CD14-positive monocyte (primary cell): ENCODE data around the gene UROD. TPM values are rescaled to one million over a fixed set of nuclear protein-coding genes. Genes with fewer than 3 reads are reported as not detected.

Experiments
- DNase-seq, 3 donors: peaks; one replicate each; pipeline ENCODE4 v3.0.0-alpha.2; 2011 to 2022
- H2AFZ ChIP-seq: 2 replicates; pipeline ENCODE4 v1.6.0; 2012; ENCODE audit warnings: mild to moderate bottlenecking, low read depth, low read length, inconsistent platforms; ENCODE audit not compliant: insufficient read depth, poor library complexity, severe bottlenecking
- H3K27ac ChIP-seq, 2 donors: 1 replicate in 1 of 2; 2 replicates in 1 of 2; pipeline ENCODE4 v1.5.1; 2012 to 2013; ENCODE audit warnings: low read length in 2 of 2, control low read depth in 1 of 2, inconsistent platforms in 1 of 2, low read depth in 1 of 2, mild to moderate bottlenecking in 1 of 2
- H3K27me3 ChIP-seq, 2 donors: one replicate each; pipeline versions ENCODE4 v1.6.0 to v1.6.1; 2011 to 2013; ENCODE audit warnings: low read length in 2 of 2; ENCODE audit not compliant: control insufficient read depth in 2 of 2, insufficient read depth in 2 of 2
- H3K36me3 ChIP-seq, 2 donors: replicated peaks in 1 of 2; 1 replicate in 1 of 2; 2 replicates in 1 of 2; pipeline versions ENCODE4 v1.5.1 to v1.6.1; 2012 to 2013; ENCODE audit warnings: low read length in 2 of 2, control low read depth in 1 of 2, inconsistent platforms in 1 of 2, mild to moderate bottlenecking in 1 of 2; ENCODE audit not compliant: insufficient read depth in 2 of 2, control insufficient read depth in 1 of 2
- H3K4me1 ChIP-seq, 2 donors: 1 replicate in 1 of 2; 2 replicates in 1 of 2; pipeline versions ENCODE4 v1.5.1 to v1.6.1; 2012 to 2013; ENCODE audit warnings: low read length in 2 of 2, control low read depth in 1 of 2, inconsistent platforms in 1 of 2, mild to moderate bottlenecking in 1 of 2, moderate library complexity in 1 of 2; ENCODE audit not compliant: insufficient read depth in 2 of 2, control insufficient read depth in 1 of 2
- H3K4me2 ChIP-seq: replicated peaks from 2 replicates; pipeline ENCODE3; 2012; ENCODE audit warnings: low read length, moderate library complexity, mild to moderate bottlenecking; ENCODE audit not compliant: poor library complexity, severe bottlenecking; ENCODE audit errors: extremely low read depth
- H3K4me3 ChIP-seq, 3 experiments: fragments of 200-600 bp in 1 of 3; sonication (generic) in 1 of 3; replicated peaks in 1 of 3; 1 replicate in 2 of 3; 2 replicates in 1 of 3; pipeline ENCODE4 v1.5.1; 2011 to 2013; ENCODE audit warnings: low read length in 3 of 3, mild to moderate bottlenecking in 3 of 3, control low read depth in 2 of 3, low read depth in 2 of 3, inconsistent platforms in 1 of 3, moderate library complexity in 1 of 3
- H3K79me2 ChIP-seq: 2 replicates; pipeline ENCODE4 v1.6.0; 2012; ENCODE audit warnings: mild to moderate bottlenecking, control low read depth, inconsistent platforms, low read length, moderate library complexity; ENCODE audit not compliant: insufficient read depth
- H3K9ac ChIP-seq: 2 replicates; pipeline ENCODE4 v1.6.0; 2017; ENCODE audit warnings: low read length, mild to moderate bottlenecking; ENCODE audit not compliant: insufficient read depth, poor library complexity, severe bottlenecking
- H3K9me3 ChIP-seq, 2 donors: replicated peaks in 1 of 2; 1 replicate in 1 of 2; 2 replicates in 1 of 2; pipeline versions ENCODE4 v1.5.1 to v1.6.1; 2012 to 2013; ENCODE audit warnings: low read length in 2 of 2, control low read depth in 1 of 2; ENCODE audit not compliant: control insufficient read depth in 1 of 2, insufficient read depth in 1 of 2
- H4K20me1 ChIP-seq: 2 replicates; pipeline ENCODE4 v1.6.0; 2012; ENCODE audit warnings: mild to moderate bottlenecking, low read length, control low read depth, moderate library complexity; ENCODE audit not compliant: insufficient read depth
- H3K27ac Mint-ChIP-seq, 7 donors: one replicate each; pipeline ENCODE4 v1.8.0; 2020; ENCODE audit warnings: mild to moderate bottlenecking in 7 of 7, mixed read lengths in 7 of 7, moderate library complexity in 6 of 7, inconsistent platforms in 2 of 7
- H3K27me3 Mint-ChIP-seq, 3 donors: one replicate each; pipeline ENCODE4 v1.8.0; 2021 to 2022; ENCODE audit warnings: low read depth in 3 of 3, mild to moderate bottlenecking in 3 of 3, mixed read lengths in 3 of 3, moderate library complexity in 3 of 3, inconsistent platforms in 1 of 3
- H3K36me3 Mint-ChIP-seq, 2 donors: one replicate each; pipeline ENCODE4 v1.8.0; 2020; ENCODE audit warnings: mixed read lengths in 2 of 2, inconsistent platforms in 1 of 2, mild to moderate bottlenecking in 1 of 2
- H3K4me1 Mint-ChIP-seq: one replicate; pipeline ENCODE4 v1.8.0; 2020; ENCODE audit warnings: mild to moderate bottlenecking, mixed read lengths
- H3K4me3 Mint-ChIP-seq, 2 donors: one replicate each; pipeline ENCODE4 v1.8.0; 2020; ENCODE audit warnings: mild to moderate bottlenecking in 2 of 2, mixed read lengths in 2 of 2, moderate library complexity in 1 of 2
- H3K9me3 Mint-ChIP-seq, 7 donors: one replicate each; pipeline ENCODE4 v1.8.0; 2020 to 2022; ENCODE audit warnings: mixed read lengths in 7 of 7, mild to moderate bottlenecking in 6 of 7, moderate library complexity in 6 of 7, inconsistent platforms in 2 of 7
- CTCF ChIP-seq: fragments of 200-600 bp; IDR thresholded peaks from one replicate; pipeline ENCODE4 v1.8.0; 2022; ENCODE audit warnings: antibody characterized with exemption, mild to moderate bottlenecking
- WGBS: methylation state at CpG from one replicate; pipeline ENCODE4 v1.1.5; 2013; ENCODE audit warnings: missing lambda C conversion rate; ENCODE audit not compliant: insufficient coverage; 5-methylcytosine and 5-hydroxymethylcytosine counted together
- intact Hi-C, 2 donors: fragments of 100-400 bp; cut with micrococcal nuclease; formaldehyde crosslinking; loops; one replicate each; pipeline versions ENCODE4 v1.15.0 to v1.15.1; 2023
- polyA plus RNA-seq, 3 donors: library from polyadenylated mRNA; depleted of rRNA in 1 of 3; unstranded in 2 of 3; stranded (reverse) in 1 of 3; fragments of 300-500 nt in 2 of 3; fragments of >200 nt in 1 of 3; fragmentation: Illumina TruSeq in 2 of 3; gene quantifications; 1 replicate in 2 of 3; 2 replicates in 1 of 3; pipeline ENCODE4 v1.2.3, GENCODE V29; 2012 to 2021

UROD gene
- polyA plus RNA-seq, 3 donors = 98.2 to 115 (median 108) TPM

GRCh38 chr1:45035631-45036301 is 23.7 kb downstream of the UROD start:
- H3K36me3 Mint-ChIP-seq = no peaks in the 10 kb centered on the region
- no peaks in the 10 kb centered on the region for H3K4me1 ChIP-seq
- no peak overlapping the region for H3K9ac ChIP-seq
- peak overlapping the region in 1 of 7 donors; percentile 37 for H3K27ac Mint-ChIP-seq
- no peaks in the 10 kb centered on the region for H3K27me3 Mint-ChIP-seq
- H2AFZ ChIP-seq = no peak overlapping the region
- no peaks in the 10 kb centered on the region for H3K9me3 Mint-ChIP-seq
- no peak overlapping the region for H3K27ac ChIP-seq
- no peaks in the 10 kb centered on the region for H3K9me3 ChIP-seq
- no peaks in the 10 kb centered on the region for H3K27me3 ChIP-seq
- no peak overlapping the region for H3K4me3 Mint-ChIP-seq
- no peak overlapping the region for H3K4me2 ChIP-seq
- H4K20me1 ChIP-seq = no peaks in the 10 kb centered on the region
- no peak for DNase-seq
- intact Hi-C loops = no loop called here
- no peak for TF ChIP-seq CTCF
- no peaks in the 10 kb centered on the region for H3K79me2 ChIP-seq
- WGBS = 94% methylated on average over 6 of the region's 7 CpGs
- peaks cover 3% of the 10 kb centered on the region for H3K4me1 Mint-ChIP-seq
- no peak overlapping the region for H3K4me3 ChIP-seq
- H3K36me3 ChIP-seq = no peaks in the 10 kb centered on the region

DNA sequence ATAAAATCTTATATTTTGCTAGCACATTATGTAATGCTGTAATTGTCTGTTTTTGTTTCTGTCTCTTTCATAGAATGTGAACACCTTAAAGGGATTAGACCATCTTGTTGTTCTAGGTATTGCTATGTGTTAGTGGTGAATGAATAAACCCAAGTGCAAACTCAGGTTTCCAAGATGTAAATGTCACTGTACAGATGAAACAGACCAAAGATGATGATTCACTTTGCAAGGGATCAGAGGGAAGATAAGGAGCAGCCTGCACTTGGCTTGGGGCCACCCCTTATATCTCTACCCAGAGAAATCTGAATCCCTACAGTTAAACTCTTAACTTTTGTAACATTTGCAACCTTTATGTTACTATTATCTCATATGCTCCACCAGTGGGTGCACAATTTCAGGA is 25.4 kb downstream of the UROD start:
- intact Hi-C loops = no loop called here
- Mint-ChIP-seq H3K4me1 (peaks cover 3% of the 10 kb centered on the region), H3K36me3 (no peaks in the 10 kb centered on the region), H3K4me3 (no peak overlapping the region), H3K27me3 (no peaks in the 10 kb centered on the region), H3K9me3 (no peaks in the 10 kb centered on the region), H3K27ac (no peak overlapping the region)
- no peak for DNase-seq
- Histone ChIP-seq H3K4me2 (no peak overlapping the region), H3K9me3 (no peaks in the 10 kb centered on the region), H4K20me1 (no peaks in the 10 kb centered on the region), H3K27me3 (no peaks in the 10 kb centered on the region), H3K4me1 (no peaks in the 10 kb centered on the region), H3K27ac (no peak overlapping the region), H2AFZ (peak overlapping the region; percentile 12), H3K4me3 (no peak overlapping the region), H3K36me3 (no peaks in the 10 kb centered on the region), H3K79me2 (no peaks in the 10 kb centered on the region), H3K9ac (no peak overlapping the region)
- no peak for TF ChIP-seq CTCF
